HFF-Myc (cell line): ENCODE data around the gene KRABD2.

Experiments used
- DNase-seq: peaks from one replicate; pipeline ENCODE4 v3.0.0-alpha.2; 2011; ENCODE audit warnings: low read depth; ENCODE audit errors: extremely low read depth
- H3K4me3 ChIP-seq: replicated peaks from 2 replicates; pipeline ENCODE4 v1.5.1; 2011; ENCODE audit warnings: low read depth, mild to moderate bottlenecking, control low read depth, low read length
- TF ChIP-seq, protein P1 (sequence below): IDR thresholded peaks from 2 replicates; pipeline ENCODE4 v1.5.1; 2012; ENCODE audit warnings: mild to moderate bottlenecking, low read depth, low read length, control low read depth; ENCODE audit errors: missing control alignments

KRABD2 gene

DNA sequence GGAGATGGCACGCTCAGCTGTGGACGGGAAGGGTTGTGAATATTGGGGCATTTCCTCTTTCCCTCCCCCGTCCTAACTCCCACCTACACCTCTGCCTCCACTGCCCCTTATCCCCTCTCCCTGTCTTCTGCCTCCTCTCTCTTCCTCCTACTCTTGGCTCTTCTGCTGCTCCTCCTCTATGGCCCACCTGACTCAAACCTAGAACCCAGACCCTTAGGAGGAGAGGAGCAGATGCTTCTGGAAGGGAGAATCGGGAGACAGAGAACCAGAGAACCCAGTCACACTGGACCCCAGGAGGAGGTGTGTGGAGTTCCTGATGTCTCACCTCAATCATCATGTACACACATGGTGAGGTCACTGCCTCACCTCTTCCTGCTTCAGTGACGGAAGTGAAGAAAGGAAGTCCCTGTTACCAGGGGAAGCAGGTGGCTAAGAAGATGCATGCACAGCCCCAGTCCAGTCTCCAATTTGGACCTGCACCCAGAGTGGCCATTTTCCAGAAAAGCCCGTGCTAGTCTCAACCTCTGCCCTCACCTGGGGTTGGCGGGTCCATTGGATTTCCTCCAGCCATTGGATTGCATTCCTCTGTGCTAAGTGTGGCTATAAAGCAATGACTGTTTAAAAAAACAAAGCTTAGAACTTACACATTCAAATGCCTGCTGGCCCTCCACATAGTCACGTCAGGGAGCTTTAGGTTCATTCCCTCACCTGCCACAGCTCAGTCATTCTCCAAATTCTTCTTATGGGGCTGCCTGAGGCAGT lies 17.1 kb upstream of the KRABD2 start:
- DNase-seq = no peak
- no peak overlapping the region for H3K4me3 ChIP-seq
- TF ChIP-seq, protein P1, sequence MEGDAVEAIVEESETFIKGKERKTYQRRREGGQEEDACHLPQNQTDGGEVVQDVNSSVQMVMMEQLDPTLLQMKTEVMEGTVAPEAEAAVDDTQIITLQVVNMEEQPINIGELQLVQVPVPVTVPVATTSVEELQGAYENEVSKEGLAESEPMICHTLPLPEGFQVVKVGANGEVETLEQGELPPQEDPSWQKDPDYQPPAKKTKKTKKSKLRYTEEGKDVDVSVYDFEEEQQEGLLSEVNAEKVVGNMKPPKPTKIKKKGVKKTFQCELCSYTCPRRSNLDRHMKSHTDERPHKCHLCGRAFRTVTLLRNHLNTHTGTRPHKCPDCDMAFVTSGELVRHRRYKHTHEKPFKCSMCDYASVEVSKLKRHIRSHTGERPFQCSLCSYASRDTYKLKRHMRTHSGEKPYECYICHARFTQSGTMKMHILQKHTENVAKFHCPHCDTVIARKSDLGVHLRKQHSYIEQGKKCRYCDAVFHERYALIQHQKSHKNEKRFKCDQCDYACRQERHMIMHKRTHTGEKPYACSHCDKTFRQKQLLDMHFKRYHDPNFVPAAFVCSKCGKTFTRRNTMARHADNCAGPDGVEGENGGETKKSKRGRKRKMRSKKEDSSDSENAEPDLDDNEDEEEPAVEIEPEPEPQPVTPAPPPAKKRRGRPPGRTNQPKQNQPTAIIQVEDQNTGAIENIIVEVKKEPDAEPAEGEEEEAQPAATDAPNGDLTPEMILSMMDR = no peak

DNA sequence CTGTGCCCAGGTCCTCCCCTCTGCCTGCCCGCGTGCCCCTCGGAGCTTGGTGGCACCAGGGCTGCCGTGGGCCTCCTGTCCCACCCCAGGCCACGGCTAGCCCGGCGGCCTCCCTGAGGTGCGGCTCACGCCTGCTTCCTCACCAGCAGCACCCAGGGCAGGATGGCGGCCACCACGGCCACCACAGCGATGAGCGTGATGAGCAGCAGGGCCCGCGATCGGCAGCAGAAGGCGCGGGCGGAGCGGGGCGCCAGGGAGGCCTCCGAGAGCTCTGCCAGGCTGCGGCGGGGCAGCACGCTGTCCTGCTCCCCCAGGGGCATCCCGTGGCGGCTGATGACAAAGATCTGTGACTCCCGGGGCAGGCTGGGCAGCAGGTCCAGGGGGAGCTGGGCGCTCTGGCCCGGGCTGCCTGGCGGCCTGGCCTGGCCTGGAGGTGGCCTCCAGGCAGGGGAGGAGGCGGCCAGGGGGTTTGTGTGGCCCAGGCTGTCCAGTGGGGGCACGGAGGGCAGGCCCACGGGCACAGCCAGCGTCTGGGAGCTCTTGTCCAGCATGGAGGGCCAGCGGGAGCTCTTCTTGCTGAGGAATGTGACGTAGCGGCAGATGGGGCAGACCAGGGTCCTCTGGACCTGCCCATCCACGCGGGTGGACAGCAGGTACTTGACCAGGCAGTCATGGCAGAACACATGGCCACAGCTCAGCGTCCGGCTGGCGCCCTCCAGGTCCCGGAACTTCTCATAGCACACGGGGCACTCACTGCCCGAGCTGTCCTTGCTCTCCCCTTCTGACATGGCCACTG lies 16.4 kb upstream of the KRABD2 start:
- DNase-seq = no peak
- TF ChIP-seq, protein P1 = no peak
- H3K4me3 ChIP-seq = no peak overlapping the region

DNA sequence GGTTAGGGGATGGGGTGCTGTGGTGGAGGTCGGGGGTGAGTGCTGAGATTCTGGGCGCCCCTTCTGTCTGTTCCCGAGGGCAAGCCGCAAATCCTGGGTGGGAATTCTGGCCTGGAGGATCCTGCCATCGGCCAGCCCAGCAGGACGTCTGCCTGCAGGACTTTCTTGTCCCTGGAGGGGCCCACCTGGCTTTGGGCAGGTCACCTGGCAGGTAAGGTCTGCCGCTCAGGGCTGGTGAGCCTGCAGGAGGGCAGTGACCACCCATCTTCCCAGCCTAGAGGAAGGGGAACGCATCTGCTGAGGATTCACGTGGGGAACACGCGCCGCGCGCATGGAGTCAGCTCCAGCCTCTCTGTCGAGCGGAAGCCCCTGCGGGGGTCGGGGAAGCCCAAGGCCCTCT lies 15.8 kb upstream of the KRABD2 start:
- H3K4me3 ChIP-seq = no peak overlapping the region
- no peak for DNase-seq
- TF ChIP-seq, protein P1 = no peak

DNA sequence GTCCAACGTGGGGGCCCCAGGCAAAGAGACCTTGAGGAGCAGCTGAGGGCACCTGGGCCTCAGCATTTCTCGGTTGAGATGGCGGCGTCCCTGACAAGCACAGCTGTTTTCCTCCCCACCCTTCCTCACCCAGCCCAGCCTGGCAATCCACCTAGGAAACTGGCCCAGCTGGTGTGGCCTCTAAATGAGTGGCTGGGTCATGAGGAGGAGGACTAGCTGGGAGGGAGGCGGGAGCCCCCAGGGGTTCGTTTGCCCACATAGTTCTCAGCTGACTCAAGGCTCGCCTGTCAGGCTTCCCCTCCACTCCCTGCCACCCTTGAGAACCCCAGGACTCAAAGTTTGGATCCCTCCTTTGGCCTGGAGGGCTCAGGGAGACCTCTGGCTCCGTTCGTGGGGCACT lies 15.2 kb upstream of the KRABD2 start:
- no peak overlapping the region for H3K4me3 ChIP-seq
- TF ChIP-seq, protein P1 = no peak
- no peak for DNase-seq

DNA sequence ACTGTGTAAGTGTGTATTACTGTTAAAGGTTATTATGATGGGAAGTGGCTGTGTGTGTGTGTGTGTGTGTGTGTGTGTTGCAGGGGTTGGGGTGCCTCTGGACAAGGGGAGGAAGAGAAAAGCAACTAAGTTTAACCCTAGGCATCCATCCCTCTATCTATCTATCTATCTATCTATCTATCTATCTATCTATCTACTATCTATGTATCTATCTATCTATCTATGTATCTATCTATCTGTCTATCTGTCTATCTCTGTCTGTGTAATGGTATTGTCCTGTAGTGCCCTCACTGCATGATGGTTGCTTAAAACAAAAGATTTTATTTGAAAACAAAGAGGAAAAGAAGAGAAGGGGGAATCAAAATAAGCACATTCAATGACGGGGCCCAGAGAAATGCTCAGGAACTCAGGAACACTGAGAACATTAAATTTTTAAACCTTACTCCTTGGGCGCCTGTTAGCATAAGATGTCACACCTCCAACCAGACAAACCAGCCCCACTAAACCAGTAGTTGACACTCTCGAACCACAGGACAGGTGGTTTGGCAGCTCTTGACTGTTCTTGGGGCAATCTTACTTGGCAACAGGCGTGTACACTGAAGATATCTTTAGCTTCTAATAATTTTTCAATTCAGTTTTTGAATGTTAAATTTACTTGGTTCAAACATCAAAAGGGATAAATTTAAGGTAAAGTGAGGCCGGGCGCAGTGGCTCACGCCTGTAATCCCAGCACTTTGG lies 11.6 kb upstream of the KRABD2 start:
- TF ChIP-seq, protein P1 = no peak
- H3K4me3 ChIP-seq = no peak overlapping the region
- DNase-seq = no peak

DNA sequence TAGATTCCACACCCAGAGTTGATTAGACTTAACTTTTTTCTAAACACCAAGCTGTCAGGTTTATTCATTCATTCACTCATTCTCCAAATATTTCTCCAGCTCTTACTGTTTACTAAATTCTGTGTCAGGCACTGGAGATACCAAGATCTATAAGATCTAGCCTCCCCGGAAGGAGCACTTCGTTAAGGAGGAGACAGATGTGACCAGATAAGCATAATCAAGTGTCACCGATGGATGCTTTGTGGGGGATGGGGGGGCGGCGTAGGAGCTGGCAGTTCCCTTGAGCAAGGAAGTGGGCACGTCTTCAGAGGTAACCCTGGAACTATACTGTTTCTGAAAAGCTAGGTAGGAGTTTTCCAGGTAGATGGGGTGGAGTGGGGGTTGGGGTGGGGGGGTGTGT lies 10.3 kb upstream of the KRABD2 start:
- DNase-seq = no peak
- H3K4me3 ChIP-seq = no peak overlapping the region
- TF ChIP-seq, protein P1 = no peak
